HG03097 (cell line): Measurements from ENCODE around the gene CATSPER4.
A peak's percentile ranks its signal among the peaks of the same experiment; 100 is the strongest.

Experiments
- ATAC-seq: cut with Tn5 transposase; IDR thresholded peaks from one replicate; pipeline ENCODE4 v1.9.1; 2021; ENCODE audit not compliant: unreplicated experiment, low FRiP score

The CATSPER4 gene

DNA sequence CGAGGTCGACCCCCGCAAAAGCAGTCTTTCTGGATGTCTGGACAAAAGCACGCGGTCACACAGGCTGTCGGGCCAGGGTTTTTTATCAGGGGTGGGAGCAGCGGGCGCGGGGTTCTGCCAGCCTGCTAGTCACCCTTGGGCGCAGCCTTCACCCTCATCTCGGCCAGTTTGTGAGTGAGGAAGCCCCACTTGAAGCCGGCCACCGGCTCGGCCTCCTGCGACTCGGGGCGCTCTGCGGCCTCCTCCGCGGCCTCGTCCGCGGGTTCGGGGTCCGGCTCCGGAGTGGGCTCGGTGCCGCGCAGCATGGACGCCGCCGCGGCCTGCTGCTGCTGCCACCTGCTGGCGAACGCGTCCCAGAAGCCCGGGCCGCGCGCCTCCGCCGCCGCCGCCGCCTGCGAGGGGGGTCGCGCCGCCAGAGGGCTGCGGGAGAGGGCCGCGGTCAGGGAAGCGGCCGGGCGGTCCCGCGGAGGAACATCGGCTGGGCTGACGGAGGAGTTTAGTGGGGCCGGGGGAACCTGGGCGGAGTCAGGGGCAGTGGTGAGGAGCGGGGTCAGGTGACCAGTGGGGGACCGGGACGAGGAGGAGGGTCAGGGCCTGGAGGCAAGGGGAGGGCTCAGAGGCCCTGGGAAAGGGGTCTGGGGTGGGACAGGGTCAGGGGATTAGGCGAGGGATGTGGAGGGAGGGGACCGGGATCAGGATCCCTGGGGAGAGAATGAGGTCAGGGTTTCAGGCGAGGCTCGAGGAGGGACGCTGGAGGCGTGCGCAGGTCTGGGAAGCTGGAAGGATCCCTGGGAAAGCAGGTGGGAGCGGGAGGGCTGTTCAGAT, 26.2 kb upstream of the CATSPER4 start:
- ATAC-seq: no peak

DNA sequence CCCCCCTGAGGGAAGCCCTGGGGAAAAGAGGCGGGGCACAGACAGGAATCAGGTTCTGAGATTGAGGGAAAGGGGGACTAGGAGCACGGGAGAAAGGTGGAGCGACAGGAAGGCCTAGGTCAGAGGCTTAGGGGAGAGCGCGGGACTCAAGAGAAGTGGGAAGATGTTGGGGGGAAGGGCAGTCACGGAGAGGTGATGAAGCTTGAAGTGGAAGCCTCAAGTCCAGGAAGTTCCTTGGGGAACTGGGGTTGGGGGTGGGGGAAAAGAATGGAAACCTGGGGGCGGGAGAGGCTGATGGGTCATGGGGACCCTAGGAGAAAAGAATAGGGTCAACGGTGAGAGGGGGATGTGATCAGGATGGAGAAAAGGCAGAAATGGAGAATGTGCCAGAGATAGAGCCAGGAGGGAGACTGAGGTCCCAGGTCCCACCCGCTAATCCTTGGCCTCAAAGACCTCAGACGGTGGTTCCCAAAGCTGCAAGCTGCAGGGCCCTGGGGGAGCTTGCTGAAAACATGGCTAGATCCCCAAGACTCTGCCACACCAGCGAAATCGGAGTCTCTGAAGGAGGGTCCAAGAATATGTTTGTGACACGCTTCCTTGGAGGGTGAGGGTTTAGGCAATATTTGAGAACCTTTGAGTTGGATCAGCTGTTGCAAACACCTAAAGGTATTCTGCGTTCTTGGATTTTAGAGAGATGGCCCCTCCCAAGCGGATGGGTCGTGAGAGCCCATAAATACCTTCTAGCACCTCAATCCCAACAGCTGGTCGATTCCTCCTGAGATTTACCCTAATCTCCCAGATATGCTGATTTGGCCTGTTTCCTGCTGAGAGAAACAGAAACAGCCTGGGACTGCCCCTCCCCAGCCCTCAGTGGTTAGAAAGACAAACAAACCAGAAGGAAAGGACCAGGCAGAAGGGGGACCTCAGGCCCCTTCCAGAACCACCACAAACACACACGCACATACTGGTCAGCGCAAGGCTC, 25.2 kb upstream of the CATSPER4 start:
- no peak for ATAC-seq

DNA sequence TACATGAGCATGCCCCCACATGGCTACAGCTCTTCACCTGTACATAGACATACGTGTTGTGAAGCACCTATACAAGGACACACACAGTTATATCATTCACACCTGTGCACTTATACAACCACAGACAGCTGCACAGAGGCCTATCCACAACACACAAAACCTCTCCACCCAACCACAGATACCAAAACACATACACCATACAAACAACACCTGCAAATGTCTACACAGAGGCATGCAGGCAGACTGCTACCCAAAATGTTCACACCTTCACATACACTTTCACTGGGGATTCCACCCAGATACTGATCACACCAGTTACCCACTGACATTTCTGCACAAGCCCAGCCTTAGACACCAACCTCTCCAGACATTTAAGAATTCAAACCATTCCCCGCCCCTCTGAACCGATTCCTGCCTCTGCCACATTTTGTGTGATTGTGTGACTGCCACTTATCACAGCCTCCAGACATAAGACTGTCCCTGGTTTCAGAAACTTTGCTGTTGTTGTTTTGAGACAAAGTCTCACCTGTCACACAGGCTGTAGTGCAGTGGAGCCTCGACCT, 23.6 kb upstream of the CATSPER4 start:
- no peak for ATAC-seq

DNA sequence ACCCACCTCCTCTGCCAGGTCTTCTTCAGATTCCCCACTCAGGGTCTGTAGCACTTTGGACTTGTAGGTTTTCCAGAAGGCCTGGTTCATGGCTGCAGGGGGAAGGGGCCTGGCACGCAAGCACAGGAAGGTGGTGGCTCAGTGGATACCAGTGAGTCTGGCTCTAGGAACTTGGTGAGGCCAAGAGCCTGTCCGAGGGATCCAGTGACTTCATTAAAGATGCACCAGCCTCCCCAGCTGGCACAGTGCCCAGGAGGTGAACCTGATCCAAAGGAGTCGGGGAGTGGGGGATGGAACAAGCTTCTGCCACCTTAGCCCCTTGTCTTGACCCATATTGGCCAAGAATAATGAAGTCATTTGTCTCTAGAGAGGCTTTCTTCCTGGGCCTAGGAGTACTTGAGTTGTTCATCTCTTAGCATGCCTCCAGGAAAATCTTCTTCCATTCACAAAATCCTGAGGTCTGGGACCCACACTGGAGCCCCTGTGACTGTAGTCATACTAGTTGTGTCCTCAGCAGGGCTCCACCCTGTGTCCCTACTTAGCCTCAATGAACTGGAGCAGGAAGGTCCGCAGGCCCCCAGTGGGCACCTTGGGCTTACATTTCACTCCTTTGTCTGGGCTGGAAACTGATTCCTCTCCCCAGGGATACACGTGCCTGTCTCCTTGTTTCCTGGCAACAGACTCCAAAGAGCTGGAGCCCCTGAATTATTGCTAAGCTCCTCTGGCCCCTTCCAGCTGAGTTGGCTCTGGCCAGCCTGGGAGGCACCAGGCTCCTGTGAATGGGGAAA, 21.8 kb upstream of the CATSPER4 start, which contains the start of gene C1orf232:
Gene C1orf232, minus strand, starts transcription at position 554 of the 788 bp plus-strand sequence. Its CDS starts 464 bp downstream, at position 90.
- no peak for ATAC-seq

DNA sequence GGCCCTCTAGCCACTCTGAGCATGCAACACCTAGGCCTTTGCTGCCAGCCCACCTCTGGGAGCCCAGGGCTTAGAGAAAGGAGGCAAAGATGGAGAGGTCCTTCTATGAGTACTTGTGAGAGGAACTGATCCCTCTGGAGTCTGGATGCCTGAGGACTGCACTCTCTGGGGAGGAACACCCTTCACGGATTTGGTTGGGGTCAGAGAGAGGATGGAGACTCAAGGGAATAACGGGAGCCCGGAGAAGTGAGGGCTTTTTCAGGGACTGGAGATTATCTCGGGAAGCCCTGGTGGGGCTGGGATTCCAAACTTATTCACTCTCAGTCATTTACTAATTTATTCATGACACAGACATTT, 21.2 kb upstream of the CATSPER4 start:
- ATAC-seq: no peak

DNA sequence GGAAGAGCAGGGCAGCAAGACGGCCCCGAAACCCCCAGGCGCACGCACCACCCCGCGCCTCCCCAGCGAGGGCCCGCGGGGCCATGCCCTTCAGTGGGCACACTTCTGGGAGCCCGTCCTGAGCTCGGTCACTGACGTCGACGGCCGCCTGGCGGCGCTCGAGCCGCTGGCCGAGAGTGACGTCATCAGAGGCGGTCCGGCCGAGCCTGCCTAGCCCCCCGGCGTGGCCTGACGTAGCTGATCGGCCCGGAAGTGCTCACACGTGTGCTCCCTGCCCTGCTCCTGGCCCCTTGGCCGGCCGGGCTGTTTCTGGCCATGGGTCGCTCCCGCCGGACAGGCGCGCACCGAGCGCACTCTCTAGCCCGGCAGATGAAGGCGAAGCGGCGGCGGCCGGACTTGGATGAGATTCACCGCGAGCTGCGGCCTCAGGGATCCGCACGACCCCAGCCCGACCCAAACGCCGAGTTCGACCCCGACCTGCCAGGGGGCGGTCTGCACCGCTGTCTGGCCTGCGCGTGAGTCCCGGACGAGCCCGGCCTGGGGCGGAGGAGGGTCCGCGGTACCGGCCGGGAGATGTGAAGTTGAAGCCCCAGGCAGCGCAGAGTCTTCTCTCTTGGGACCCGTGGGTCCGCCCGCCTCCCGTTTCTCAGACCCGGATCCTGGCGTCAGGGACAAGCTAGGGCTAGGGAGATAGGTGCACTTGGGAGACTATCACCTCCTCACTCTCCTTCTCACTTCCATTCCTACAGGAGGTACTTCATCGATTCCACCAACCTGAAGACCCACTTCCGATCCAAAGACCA, 20.5 kb upstream of the CATSPER4 start, which contains the start of gene ZNF593:
Gene ZNF593, plus strand, starts transcription at position 240 of the 803 bp plus-strand sequence. Its CDS starts 76 bp downstream, at position 316.
- peak; percentile 90 for ATAC-seq

DNA sequence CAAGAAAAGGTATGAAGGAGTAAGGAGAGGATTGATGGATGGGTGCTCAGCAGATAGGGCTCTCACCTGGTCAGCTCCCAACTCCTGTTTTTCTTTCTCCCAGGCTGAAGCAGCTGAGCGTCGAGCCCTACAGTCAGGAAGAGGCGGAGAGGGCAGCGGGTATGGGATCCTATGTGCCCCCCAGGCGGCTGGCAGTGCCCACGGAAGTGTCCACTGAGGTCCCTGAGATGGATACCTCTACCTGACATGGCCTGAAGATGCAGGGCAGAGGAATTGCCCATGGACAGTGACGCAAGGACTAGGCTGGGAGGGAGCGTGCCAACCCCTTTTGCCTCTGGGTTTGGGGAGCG, 20.0 kb upstream of the CATSPER4 start:
- ATAC-seq: no peak

DNA sequence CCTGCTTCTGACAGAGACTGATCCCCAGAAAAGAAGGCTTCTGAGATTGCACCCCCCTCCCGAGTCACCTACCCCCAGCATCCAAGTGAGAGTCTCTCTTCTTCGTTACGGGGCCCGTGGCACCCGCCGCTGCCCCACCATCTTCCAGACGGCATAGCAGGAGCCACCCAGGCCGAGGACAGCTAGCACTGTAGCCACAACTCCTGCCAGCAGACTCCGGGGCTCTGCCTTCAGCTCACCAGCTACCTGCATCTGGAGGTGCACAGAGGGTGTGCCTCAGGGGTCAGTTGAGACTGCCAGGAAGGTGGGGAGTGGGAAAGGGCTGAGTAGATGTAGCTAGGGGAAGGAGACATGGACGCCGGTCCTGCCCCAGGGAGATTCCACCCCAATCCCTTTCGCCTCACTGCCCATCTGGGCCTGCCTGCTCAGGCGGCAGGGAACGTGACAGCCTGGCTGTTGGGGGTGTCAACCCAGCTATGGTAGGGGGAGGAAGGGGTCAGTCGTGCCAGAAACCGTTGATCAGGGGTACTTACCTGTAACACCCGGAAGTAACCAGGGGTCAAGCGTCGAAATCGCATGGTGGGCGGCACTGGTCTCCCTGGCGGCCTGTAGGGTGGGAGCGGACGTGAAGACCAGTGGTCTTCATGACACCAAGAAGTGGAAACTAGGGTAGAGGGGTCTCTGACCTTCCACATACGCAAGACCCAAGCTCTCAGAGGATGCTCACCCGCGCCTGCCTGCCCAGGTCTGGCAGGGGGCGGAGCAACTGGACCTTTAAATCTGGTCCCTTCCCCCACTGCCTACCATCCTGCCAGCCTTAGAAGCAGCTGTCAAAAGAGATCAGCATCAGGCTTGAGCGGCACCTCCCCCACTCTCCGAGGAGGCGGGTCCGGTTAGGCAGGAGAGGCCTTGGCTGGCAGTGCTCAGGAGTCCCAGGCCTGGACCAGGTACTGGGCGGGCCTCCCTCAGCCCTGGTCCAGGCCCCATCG, 19.0 kb upstream of the CATSPER4 start, which contains the start of gene ZNF593OS:
Gene ZNF593OS, minus strand, starts transcription at position 749 of the 989 bp plus-strand sequence. Its CDS starts 171 bp downstream, at position 578.
- ATAC-seq: no peak

DNA sequence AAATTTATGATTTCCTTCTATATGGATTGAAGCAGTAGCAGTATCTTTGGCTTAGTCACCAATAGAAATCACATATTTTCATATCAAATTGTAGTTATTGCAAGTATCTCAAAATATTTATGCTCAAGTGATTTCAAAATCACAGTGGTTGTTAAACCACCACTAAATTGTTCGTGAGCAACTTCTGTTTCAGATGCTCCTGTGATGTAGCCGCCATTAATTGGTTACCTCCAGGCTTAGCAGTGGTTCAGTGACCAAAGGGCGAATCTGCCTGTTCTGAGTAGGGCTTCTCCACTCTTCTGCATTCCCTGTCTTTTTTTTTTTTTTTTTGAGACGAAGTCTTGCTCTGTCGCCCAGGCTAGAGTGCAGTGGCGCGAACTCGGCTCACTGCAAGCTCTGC, 15.1 kb upstream of the CATSPER4 start:
- ATAC-seq: no peak

DNA sequence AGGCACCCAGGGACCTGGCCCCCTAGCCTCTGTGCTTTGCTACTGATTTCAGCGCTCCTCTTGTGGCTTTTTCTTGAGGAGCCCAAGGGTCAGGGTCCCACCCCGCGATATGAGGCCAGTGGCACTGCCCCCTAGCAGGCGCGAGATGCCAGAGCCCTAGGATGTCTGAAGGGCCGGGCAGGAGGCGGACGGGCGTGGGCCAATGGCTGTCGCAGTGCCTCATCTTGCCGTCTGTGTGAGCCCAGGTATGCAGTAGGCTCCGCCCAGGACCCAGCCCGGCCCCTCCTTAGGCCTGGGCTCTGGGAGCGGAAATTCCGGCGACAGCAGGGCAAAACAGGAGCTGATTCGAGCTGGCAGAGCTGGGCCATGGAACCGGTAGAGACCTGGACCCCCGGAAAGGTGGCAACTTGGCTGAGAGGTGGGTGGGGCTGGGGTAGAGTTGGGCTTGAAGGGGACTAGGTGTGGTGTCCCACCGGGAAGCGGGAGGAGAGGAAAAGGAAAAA, 13.2 kb upstream of the CATSPER4 start, which contains the start of gene CNKSR1:
Gene CNKSR1, plus strand, starts transcription at position 310 of the 503 bp plus-strand sequence. Its CDS starts 57 bp downstream, at position 367.
- ATAC-seq: no peak

DNA sequence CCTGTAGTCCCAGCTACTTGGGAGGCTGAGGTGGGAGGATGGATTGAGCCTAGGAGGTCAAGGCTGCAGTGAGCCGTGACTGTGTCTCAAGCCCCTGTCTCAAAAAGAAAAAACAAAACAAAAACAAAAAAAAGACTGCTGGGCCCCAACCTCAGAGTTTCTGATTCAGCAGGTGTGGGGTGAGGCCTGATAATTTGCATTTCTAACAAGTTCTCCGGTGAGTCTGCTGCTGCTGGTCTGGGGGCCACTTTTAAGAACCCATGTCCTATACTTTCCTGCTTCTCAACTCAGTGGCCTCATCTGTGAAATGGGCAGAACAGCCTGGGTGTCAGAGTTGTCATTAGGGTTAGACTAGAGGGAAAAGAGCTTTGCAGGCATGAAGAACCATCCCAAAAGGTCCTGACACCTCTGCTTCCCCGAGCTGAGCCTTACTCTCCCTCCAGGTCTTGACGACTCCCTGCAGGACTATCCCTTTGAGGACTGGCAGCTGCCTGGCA, 10.3 kb upstream of the CATSPER4 start:
- no peak for ATAC-seq

DNA sequence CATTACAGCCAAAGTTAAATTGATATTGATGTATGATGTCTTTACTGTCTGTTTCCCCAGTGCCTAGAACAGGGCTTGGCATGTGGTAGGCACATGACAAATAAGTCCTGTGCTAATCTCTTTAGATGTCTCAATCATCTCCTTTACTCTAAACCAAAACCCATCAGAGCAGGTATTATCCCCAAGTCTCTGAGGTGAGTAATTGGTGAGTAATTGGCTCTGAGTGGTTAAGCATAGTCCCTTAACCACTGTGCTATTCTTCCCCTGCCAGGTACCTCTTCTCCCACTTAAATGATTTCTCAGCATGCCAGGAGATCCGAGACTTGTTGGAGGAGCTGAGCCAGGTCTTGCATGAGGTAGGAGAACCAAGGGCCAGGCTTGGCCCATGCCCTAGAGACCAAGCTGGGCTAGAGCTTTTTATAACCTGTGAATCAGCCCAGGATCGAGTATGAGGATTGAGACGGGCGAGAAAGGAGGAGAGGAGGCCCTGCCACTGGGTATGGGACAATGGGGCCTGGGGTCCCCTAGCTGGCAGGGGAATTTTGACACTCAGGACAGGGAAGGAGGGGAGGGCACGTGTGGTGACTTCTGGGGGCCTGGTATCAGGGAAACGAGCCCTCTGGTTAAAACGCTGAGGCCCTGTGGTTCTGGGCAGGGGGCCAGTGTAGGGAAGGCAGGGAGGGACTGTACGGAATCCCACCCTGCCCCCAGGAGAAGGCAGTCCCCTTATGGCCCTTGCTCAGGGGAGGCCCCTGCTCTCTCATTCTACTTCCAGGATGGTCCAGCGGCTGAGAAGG, 8.6 kb upstream of the CATSPER4 start:
- no peak for ATAC-seq

DNA sequence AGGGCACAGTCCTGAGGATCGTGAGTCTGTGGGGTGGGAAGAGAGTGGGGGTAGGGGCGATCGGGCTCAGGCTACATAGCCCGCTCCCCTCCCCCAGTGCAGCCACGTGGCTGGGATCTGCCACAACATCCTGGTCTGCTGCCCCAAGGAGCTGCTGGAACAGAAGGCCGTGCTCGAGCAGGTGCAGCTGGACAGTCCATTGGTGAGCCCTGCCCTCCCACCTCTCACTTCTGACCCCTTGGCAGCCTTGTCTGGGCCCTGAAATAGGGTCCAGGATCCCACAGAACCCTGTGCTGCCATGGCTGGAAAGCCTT, 8.1 kb upstream of the CATSPER4 start:
- ATAC-seq: no peak

DNA sequence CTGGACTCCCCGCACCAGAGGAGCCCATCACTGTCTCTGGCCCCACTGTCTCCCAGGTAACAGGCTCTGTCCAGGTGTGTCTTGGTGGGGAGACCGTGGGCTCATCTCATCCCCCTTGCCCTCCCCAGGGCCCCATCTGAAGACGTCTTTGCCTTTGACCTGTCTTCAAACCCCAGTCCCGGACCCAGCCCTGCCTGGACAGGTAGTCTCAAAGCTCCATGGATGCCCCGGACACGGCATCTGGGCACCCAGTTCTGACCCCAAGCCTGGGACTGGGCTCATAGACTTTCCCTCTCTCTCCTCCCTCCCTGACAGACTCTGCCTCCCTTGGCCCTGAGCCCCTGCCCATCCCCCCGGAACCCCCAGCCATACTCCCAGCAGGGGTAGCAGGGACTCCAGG, 6.3 kb upstream of the CATSPER4 start:
- ATAC-seq: no peak

DNA sequence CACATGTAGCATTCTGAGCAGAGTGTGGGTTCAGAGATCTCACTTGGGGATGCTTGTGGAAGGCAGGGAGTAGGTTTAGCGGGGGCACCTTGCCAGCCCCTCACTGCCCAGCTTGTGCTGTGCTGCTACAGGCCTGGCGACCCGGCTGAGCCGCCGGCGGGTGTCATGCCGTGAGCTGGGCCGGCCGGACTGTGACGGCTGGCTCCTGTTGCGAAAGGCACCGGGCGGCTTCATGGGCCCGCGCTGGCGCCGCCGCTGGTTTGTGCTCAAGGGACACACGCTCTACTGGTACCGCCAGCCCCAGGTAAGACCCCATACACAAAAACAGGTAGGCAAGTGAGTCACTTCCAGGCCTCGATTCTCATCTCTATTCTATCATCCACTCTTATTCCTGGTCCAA, 5.5 kb upstream of the CATSPER4 start:
- ATAC-seq: no peak

DNA sequence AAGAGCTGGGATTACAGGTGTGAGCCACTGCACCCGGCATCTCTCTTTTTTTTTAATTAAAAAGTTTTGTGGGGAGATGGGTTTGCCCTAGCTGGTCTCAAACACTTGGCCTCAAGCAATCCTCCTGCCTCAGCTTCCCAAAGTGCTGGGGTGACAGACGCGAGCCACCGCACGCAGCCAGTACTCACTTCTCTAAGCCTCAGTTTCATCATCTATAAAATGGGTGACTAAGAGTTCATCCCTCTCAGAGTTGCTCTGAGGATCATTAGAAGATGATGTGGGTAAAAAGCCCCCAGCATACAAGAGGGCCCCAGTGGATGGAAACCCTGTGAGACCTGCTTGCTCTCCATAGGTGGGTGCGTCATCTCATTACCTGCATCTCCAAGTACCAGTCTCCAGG, 2.5 kb upstream of the CATSPER4 start:
- no peak for ATAC-seq

DNA sequence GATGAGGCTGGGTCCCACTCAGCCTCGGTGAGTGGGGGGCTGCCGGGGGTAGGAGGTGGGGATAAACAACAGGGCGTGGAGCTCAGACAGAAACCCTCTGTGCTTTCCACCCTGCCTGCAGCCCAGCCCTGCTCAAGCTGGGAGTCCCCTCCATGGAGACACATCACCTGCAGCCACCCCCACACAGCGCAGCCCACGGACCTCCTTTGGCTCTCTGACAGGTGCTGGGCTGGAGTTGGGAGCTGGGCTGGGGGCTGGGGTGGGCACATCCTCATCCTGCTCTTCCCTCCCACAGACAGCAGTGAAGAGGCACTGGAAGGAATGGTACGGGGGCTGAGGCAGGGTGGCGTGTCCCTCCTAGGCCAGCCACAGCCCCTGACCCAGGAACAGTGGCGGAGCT, 1.9 kb upstream of the CATSPER4 start:
- no peak for ATAC-seq
